SHP77 (cell line): ENCODE data around the gene UNC80.
"Not testable (repeated sequence)": the region's sequence is repeated elsewhere in the genome, so short reads cannot be mapped to it uniquely, and the experiment has no call there.

Experiments
- DNase-seq, 2 experiments: peaks; one replicate each; lab custom pipeline; 2025; lab: John Stamatoyannopoulos, UW

UNC80 gene, protein sequence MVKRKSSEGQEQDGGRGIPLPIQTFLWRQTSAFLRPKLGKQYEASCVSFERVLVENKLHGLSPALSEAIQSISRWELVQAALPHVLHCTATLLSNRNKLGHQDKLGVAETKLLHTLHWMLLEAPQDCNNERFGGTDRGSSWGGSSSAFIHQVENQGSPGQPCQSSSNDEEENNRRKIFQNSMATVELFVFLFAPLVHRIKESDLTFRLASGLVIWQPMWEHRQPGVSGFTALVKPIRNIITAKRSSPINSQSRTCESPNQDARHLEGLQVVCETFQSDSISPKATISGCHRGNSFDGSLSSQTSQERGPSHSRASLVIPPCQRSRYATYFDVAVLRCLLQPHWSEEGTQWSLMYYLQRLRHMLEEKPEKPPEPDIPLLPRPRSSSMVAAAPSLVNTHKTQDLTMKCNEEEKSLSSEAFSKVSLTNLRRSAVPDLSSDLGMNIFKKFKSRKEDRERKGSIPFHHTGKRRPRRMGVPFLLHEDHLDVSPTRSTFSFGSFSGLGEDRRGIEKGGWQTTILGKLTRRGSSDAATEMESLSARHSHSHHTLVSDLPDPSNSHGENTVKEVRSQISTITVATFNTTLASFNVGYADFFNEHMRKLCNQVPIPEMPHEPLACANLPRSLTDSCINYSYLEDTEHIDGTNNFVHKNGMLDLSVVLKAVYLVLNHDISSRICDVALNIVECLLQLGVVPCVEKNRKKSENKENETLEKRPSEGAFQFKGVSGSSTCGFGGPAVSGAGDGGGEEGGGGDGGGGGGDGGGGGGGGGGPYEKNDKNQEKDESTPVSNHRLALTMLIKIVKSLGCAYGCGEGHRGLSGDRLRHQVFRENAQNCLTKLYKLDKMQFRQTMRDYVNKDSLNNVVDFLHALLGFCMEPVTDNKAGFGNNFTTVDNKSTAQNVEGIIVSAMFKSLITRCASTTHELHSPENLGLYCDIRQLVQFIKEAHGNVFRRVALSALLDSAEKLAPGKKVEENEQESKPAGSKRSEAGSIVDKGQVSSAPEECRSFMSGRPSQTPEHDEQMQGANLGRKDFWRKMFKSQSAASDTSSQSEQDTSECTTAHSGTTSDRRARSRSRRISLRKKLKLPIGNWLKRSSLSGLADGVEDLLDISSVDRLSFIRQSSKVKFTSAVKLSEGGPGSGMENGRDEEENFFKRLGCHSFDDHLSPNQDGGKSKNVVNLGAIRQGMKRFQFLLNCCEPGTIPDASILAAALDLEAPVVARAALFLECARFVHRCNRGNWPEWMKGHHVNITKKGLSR (N-terminal part only)

DNA sequence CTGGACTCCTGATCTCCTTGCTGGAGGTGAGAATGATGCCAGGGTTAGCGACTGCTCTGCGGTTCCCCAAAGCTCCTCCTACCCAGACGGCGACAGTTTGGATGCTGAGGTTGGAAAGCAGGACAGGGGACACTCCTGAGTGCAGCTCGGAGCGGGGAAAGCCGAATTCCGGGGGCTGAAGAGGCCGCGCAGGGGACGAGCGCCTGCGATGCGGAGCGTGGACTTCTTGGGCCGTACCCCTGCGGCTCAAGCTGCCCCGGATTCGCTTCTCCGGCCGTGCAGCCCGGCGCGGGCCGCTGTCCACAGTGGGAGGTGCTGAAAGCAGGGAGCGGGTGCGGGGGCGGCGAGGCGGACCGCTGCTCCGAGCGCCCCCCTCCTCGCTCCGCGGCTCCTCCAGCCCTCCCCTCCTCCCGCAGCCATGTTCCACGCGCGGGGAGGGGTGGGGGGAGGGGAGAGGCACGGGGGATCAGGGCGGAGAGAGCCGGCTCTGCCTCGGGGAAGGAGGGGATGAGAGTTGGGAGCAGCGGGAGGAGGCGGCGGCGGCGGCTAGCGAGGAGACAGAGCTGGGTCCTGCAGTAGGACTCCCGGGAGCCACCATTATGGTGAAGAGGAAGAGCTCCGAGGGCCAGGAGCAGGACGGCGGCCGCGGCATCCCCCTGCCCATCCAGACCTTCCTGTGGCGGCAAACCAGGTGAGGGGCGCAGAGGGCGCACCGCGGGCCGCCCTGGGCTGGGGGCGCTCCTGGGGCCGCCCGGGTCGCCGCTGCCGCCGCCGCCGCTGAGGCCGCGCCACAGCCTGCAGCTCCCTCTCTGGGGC is at the start of gene UNC80:
TSS of gene UNC80 (plus strand) at position 359 of the 816 bp plus-strand sequence. CDS start at position 600, 241 bp downstream.
- peak; percentile 71 to 76 for DNase-seq

DNA sequence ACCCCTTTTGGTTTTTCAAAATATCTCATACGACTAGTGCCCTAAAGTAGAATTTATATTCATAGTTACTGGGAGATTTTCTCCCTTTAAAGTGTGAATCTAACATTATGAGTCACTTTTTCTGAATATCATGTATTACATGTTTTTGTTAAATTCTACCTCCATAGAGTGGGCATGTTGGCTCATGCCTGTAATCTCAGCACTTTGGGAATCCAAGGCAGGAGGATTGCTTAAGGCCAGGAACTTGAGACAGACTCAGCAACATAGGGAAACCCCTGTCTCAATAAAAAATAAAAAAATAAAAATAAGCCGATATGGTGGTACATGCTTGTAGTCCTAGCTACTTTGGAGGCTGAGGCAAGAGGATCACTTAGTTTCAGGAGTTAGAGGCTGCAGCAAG is 45.3 kb upstream of the UNC80 start:
- DNase-seq = no peak

DNA sequence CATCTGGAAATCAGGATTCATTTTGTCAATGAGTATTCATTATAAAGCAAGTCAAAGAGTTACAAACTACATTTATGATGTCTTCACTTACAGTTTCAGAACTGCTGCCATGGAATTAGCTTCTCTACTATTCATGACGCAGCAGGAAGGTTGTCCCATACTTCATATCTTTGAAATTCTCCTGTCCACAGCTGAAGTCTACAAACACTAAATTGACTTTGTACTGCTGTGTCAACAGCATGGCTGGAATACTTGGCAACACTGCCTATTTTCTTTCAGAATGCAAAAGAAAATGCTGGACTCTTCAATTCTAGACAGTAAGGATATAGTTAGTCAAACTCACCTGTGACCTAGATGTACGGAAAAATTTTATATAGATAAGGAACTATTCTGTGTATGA is 44.6 kb upstream of the UNC80 start:
- DNase-seq = no peak

DNA sequence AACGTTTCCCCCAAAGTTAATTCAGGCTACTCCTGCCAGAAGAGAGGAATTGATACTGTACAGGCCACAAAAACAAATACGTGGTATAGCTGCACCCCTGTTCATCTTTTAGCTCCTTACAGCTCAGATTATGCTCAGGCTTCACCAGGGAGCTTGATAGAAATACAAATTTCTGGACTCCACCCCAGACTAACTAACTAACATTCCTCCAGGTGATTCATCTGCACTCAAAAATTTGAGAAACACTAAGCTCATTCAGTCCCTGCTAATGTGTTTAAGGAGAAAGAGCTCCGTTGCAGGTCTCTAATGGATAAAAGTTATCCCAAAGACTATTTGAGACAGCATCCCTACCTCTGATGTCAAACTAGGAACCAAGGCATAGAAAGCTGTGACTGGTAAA is 36.8 kb upstream of the UNC80 start:
- no peak for DNase-seq

DNA sequence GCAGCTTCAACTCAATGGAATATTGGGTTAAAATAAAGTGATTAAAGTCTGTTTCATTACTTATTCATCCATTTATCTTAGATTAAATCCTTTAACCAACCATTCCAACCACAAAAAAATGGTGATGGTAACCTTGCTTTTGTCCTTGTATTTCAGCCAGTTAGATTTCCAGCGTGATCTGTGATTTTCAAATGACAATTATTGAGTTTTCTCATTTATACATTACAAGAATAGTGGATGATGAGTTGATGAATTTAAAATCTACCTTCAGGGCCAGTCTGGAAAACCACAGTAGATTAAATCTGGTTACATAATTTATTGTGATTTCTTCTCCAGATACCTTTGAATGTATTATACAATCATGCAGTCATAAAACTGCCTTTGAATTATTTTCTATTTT is 29.7 kb upstream of the UNC80 start:
- no peak for DNase-seq

DNA sequence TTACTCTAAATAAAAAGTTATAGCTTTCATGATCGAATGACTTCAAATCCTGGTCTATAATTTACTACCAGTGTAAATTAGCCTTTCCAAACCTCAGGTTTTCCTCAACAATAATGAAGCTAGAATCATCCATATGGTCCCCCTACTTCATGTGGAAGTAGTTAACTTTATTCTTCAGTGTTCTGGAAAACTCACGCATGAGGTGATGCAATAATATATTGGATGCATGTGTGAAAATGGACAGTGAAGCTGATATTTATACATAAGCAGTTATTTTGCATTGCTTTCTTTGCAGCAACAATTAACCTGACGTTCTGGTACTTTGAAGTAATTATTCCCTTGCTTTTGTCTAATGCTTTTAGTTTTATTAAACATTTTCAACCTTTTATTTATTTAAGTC is 18.6 kb upstream of the UNC80 start:
- no peak for DNase-seq

DNA sequence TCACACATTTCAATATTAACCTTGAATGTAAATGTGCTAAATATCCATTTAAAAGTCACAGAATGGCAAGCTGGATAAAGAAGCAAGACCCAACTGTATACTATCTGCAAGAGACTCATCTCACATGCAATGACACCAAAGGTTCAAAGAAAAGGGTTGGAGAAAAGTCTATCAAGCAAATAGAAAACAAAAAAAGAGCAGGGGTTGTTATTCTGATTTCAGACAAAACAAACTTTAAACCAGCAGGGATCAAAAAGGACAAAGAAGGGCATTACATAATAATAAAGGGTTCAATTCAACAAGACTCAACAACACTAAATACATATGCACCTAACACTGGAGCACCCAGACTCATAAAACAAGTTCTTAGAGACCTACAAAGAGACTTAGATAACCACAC is 14.5 kb upstream of the UNC80 start:
- DNase-seq = no peak

DNA sequence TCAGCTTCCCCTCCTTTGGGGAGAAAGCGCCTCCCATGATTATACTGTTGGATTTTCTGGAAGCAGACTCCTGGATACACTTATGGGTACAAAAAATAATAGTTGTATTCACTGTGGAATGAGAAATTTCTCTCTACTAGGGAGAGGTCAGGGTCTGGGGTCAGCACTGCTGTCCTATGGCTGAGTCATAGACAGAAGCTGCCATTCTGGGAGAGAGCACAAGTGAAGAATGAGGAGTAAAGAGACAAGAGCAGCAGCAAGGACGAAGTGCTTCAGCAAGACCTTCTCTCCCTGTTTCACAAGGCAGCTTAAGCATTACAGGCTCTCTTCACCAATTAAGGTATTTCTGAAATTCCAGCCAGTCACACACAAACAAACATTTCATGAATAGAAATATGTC is 10.1 kb upstream of the UNC80 start:
- no peak for DNase-seq

DNA sequence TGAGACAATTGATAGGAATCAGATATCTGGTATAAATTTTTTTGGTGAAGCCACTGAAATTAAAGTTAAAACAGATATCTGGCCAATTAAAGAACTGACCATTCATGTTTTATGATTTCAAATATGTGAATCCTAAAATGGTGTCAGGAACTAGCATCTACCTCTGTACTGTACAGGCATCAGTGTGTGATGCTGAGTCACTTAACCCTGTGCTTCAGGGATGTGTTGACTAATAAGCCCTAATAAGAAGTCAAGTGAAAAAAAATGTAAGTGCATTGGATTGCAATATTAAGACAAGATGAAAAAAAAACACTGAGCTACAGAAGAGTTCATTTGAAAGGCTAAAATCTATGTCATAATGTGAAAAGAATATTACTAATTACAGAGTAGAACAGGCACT is 9.1 kb upstream of the UNC80 start:
- DNase-seq = no peak

DNA sequence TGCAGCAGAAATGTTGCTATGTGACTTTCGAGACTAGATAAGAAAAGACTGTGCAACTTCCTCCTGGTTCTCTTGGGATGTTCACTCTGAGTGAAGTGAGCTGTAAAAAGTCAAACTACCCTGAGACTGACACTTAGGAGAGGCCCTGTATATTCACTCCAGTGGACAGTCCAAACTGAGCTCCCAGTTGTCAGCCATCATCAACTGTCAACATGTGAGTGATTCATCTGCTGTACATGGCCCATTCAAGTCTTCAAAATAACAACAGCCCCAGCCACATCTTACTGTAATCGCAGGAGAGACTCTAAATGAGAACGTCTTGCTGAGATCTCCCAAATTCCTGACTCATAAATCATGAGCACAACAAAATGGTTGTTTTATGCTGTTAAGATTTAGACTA is 8.5 kb upstream of the UNC80 start:
- no peak for DNase-seq

DNA sequence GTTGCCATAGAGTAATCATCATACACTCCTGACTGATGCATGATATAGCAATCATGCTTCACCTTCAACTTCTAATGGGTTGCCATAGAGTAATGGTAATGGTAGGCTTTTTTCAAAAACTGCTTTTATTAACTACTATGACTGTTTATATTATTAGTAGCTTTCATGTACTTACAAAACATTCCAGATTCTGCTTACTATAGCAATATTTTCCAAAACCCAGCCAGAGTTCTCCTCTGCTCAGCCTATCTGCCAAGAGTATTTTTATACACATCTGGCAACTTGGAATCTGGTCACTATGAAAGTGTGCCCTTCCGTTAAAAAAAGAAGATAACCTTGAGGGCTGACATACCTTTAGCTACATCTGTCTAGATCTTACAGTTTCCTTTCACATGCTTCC is 5.0 kb upstream of the UNC80 start:
- no peak for DNase-seq

DNA sequence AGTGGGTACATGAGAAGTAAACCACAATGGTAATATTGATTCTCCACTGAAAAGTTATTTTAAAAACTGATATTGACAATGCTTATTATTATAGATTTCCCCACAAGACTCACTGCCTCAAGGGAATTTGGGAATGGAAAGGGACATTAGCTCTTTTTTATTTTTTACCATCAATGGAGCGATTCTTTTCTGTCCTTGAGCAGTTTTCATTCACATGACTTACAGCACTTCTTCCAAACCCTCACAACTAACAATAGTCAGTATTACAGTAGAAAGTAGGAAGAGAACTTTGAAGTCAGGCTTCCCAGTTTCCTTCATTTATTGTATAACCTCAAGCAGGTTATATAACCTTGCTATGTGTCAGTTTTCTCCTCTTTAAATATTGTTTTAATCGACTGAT is 4.3 kb upstream of the UNC80 start:
- no peak for DNase-seq

DNA sequence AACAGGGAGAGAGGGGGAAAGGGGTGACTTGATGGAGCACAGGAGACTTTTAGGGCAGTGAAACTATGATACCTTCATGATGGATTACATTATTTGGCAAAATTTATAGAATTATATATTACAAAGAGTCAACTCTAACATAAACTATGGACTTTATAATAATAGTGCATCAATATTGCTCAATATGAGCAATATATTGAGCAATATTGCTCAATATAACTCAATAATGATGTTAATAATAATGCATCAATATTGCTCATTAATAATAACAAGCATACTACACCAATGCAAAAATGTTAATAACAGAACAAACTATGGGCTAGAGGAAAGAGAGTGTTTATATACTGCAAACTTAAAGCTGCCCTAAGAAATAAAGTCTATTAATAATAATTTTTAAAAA is 3.1 kb upstream of the UNC80 start:
- no peak for DNase-seq

DNA sequence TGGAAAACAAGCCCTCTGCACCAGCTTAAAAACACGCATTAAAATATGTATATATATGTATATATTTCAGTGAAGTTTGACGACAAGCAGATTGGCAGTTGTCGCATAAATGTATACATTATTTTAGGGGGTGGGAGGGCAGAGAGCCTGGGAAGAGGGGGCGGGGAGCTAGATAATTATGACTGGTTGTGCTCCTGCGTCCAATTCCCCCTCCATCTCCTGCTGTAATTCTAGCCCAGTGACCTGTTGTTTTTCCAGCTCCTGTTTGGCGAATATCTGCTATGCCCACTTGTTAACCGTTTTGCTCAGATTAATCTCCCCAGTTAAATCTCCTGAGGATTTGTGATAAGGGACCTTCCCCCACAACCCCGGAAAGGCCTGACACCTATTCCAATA is 656 bp downstream of the UNC80 start:
- DNase-seq = peak; percentile 55 to 70

DNA sequence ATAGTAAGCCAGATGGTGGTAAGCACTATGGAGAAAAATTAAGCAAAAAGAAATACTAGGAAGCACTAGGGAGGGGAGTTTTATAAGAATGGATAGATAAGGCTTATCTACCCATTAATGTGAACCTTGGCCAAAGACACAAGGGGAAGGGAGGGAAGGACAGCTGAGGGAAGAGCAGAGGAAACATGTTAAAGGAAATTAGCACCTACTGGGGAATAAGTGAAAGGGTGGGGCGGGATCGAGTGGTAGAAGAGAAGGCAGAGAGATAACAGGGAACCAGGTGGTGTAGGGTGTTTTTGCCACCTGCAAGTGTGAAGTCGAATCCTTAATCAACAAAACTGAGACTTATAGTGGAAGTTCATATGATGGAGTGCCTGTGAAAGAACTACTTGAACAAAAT is 1.7 kb downstream of the UNC80 start:
- no peak for DNase-seq

DNA sequence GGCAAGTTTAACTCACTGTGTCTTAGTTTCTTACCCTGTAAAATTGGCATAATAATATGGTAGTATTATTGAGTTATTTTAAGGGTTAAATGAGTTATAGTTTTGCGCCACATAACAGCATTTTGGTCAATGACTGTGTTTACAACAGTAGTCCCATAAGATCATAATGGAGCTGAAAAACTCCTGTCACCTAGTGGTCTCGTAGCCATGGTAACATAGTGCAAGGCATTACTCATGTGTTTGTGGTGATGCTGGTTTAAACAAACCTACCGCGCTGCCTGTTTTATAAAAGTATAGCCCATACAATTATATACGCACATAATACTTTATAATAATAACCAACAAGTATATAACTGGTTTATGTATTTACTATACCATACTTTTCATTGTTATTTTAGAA is 15.8 kb downstream of the UNC80 start:
- DNase-seq = no peak

DNA sequence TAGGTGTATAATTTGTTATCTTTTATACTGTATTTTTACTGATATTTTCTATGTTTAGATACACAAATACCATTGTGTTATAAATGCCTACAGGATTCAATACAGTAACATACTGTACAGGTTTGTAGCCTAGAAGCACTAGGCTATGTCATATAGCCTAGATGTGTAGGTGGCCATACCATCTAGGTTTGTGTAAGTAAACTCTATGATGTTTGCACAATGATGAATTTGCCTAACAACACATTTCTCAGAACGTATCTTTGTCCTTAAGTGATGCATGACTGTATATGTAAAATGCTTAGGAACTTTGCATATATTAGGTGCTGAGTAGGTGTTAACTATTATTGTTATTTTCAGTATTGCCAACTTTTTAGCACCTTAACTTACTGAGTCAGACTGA is 17.3 kb downstream of the UNC80 start:
- DNase-seq = no peak

DNA sequence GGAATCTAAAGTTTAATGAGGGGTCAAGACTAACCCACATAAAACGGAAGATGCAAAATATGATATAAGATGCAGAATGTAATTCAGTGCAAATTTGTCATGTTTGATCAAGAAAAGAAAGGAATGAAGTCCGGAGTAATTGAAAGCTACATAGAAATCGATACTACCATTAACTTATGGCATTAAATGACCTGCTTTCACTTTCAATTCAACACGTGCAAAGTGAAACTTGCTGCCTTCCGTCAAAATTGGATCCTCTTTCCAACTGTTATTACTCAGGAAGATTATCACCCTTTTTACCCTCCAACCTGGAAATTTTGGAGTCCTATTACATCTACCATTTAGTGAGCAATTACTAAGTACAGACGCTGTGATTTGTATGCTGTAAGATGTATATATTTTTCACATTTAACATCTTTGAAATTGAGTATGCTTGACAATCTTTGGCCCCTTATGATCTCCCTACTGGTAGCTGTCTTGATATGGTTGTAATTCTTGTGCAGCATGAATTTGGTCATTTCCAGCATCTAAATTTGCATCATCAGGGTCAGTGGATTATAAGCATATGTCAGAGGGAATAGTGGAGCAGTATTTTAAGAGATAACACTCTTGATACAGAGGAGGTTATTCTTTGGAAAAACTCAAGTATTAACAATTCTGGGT is 18.6 kb downstream of the UNC80 start:
- no peak for DNase-seq

DNA sequence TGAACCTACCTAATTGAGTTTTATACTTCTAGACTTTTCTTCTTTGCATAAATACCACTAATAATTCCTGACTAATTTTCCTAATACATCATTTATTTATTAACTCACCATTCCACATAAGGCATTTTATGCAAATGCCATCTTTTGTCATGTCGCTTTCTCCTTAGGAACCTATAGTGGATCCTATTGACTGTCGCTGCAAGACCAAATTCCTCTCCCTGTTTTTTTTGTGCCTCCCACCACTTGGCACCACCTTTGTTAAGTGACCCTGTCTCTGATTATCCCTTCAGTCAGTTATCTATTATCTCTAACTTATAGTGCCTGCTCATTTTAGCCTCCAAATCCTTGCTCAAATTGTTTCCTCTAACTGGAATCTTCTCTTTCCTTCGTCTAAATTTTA is 19.5 kb downstream of the UNC80 start:
- DNase-seq = no peak

DNA sequence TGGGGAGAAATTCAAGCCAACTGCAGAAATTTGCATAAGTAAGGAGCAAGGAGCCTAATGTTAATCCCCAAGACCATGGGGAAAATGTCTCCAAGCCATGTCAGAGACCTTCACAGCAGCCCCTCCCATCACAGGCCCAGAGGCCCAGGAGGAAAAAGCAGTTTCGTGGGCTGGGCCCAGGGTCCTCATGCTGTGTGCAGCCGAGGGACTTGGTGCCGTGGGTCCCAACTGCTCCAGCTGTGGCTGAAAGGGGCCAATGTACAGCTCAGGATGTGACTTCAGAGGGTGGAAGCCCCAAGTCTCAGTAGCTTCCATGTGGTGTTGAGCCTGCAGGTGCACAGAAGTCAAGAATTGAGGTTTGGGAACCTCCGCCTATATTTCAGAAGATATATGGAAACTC is 23.8 kb downstream of the UNC80 start:
- not testable (repeated sequence) for DNase-seq

DNA sequence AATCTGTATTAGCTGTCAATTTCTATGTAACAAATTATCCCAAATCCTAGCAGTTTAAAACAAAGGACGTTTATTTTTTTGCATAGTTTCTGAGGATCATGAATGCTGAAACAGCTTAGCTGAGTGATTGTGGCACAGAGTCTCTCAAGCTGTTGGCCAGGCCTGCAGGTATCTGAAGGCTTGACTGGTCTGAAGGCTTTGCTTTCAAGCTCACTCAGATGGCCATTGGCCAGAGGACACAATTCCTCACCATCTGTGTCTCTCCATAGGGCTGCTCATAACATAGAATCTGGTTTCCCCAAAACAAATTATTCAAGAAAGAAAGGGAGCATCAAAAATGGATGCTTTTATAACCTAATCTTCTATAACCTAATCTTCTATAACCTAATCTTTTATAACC is 33.7 kb downstream of the UNC80 start:
- no peak for DNase-seq
